ENCODE results near the gene ROM1. TPM values are rescaled to one million over a fixed set of nuclear protein-coding genes. Genes with fewer than 3 reads are reported as not detected.

Gene ROM1
- total RNA-seq, 1 experiment from 2014 or later = 0.94 TPM

DNA sequence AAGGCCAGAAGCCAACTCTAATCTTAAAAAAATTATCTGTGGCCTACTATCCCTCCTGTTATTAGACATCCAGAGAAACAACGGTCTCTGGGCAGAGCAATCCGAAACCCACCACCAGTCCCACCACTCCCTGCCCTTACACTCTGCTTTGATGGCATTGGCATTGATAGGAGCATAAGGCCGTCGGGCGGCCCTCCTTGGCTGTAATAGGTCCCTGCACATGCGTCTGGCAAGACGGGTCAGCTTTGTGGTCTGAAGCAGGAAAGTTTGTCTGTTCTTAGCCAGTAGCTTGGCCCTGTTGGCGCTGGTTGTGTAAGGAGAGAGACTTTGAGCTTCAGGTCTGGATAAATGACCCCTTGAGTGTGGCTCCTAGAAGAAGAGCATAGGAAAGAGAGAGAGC lies 17.9 kb upstream of the ROM1 start:
- Mint-ChIP-seq H3K9me3 (no peaks in the 10 kb centered on the region), H3K4me1 (peaks cover 32% of the 10 kb centered on the region), H3K27ac (no peak overlapping the region), H3K27me3 (ENCODE audit: low read depth) (no peaks in the 10 kb centered on the region; the same call in 1 of the 2 replicates), H3K36me3 (peaks cover 61% of the 10 kb centered on the region), H3K4me3 (no peak overlapping the region)
- TF ChIP-seq, protein P1, sequence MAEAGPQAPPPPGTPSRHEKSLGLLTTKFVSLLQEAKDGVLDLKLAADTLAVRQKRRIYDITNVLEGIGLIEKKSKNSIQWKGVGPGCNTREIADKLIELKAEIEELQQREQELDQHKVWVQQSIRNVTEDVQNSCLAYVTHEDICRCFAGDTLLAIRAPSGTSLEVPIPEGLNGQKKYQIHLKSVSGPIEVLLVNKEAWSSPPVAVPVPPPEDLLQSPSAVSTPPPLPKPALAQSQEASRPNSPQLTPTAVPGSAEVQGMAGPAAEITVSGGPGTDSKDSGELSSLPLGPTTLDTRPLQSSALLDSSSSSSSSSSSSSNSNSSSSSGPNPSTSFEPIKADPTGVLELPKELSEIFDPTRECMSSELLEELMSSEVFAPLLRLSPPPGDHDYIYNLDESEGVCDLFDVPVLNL (CRISPR knock-in tag; IDR thresholded peaks at IDR 0.05; ENCODE audit: borderline replicate concordance, low read depth) = no peak
- TF ChIP-seq ZBTB21 (CRISPR knock-in tag; IDR thresholded peaks at IDR 0.05; ENCODE audit: borderline replicate concordance) = no peak
- no peak for TF ChIP-seq CREM (CRISPR knock-in tag; IDR thresholded peaks at IDR 0.05)
- TF ChIP-seq, protein P2, sequence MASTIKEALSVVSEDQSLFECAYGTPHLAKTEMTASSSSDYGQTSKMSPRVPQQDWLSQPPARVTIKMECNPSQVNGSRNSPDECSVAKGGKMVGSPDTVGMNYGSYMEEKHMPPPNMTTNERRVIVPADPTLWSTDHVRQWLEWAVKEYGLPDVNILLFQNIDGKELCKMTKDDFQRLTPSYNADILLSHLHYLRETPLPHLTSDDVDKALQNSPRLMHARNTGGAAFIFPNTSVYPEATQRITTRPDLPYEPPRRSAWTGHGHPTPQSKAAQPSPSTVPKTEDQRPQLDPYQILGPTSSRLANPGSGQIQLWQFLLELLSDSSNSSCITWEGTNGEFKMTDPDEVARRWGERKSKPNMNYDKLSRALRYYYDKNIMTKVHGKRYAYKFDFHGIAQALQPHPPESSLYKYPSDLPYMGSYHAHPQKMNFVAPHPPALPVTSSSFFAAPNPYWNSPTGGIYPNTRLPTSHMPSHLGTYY (CRISPR knock-in tag; IDR thresholded peaks at IDR 0.05) = no peak
- no peak for TF ChIP-seq ZNF416 (CRISPR knock-in tag; IDR thresholded peaks at IDR 0.05)
- no peak for TF ChIP-seq ZNF671 (CRISPR knock-in tag; IDR thresholded peaks at IDR 0.05)
- no peak for TF ChIP-seq SP1 (CRISPR knock-in tag; conservative IDR thresholded peaks at IDR 0.05)
- no peak for TF ChIP-seq SMAD3 (CRISPR knock-in tag; IDR thresholded peaks at IDR 0.05; ENCODE audit: borderline replicate concordance)
- TF ChIP-seq ZNF396 (CRISPR knock-in tag; IDR thresholded peaks at IDR 0.05; ENCODE audit: borderline replicate concordance) = no peak
- TF ChIP-seq MXD4 (CRISPR knock-in tag; IDR thresholded peaks at IDR 0.05; ENCODE audit: borderline replicate concordance) = no peak
- no peak for TF ChIP-seq TEAD1 (CRISPR knock-in tag; IDR thresholded peaks at IDR 0.05)
- TF ChIP-seq, protein P3, sequence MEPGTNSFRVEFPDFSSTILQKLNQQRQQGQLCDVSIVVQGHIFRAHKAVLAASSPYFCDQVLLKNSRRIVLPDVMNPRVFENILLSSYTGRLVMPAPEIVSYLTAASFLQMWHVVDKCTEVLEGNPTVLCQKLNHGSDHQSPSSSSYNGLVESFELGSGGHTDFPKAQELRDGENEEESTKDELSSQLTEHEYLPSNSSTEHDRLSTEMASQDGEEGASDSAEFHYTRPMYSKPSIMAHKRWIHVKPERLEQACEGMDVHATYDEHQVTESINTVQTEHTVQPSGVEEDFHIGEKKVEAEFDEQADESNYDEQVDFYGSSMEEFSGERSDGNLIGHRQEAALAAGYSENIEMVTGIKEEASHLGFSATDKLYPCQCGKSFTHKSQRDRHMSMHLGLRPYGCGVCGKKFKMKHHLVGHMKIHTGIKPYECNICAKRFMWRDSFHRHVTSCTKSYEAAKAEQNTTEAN (CRISPR knock-in tag; IDR thresholded peaks at IDR 0.05) = no peak
- TF ChIP-seq, protein P4, sequence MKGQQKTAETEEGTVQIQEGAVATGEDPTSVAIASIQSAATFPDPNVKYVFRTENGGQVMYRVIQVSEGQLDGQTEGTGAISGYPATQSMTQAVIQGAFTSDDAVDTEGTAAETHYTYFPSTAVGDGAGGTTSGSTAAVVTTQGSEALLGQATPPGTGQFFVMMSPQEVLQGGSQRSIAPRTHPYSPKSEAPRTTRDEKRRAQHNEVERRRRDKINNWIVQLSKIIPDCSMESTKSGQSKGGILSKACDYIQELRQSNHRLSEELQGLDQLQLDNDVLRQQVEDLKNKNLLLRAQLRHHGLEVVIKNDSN (CRISPR knock-in tag; IDR thresholded peaks at IDR 0.05) = no peak
- TF ChIP-seq CBFB (CRISPR knock-in tag; IDR thresholded peaks at IDR 0.05; ENCODE audit: low read depth) = no peak
- TF ChIP-seq OVOL2 (CRISPR knock-in tag; IDR thresholded peaks at IDR 0.05; ENCODE audit: borderline replicate concordance) = no peak
- TF ChIP-seq MYBL2 (CRISPR knock-in tag; IDR thresholded peaks at IDR 0.05) = no peak
- TF ChIP-seq, protein P5, sequence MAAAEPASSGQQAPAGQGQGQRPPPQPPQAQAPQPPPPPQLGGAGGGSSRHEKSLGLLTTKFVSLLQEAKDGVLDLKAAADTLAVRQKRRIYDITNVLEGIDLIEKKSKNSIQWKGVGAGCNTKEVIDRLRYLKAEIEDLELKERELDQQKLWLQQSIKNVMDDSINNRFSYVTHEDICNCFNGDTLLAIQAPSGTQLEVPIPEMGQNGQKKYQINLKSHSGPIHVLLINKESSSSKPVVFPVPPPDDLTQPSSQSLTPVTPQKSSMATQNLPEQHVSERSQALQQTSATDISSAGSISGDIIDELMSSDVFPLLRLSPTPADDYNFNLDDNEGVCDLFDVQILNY (CRISPR knock-in tag; IDR thresholded peaks at IDR 0.05) = no peak
- POLR2A ChIA-PET = no interaction called here
- DNase-seq (ENCODE audit: low spot score) = no peak
- CTCF ChIA-PET = no interaction called here
- no peak for ATAC-seq

DNA sequence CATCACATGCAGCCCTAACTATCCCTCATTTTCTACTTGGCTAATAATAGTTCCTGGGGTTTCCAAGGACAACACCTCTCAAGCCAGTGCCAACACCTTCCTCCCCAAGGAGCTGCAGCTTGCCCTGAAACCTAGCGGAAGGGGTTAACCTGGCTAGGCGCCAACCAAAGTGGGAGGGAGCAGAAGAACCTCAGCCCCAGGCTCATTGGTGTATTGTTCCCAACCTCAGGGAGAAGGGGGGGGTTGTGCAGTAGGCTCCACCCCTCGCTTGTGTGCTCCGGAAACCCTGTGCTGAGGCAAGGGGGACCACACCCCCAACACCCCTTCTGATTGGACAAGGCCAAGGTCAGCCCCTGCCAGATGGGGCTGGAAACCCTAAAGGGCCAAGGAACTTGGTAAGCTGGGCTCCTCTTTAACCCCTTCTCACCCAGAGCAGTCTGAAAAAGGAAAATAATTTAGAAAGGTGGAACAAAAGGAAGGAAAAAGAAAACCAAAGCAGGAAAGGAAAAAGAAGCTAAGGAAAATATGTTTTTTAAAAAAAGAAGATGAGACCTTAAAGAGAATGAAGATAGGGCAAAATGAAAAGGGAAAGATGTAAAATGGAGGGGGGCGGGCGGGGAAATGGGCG lies 13.9 kb upstream of the ROM1 start:
- ChIA-PET CTCF (interaction anchor here (0.6 to 1.3 kb wide), 4 partner anchors 8 to 174 kb away, joined by 3 to 7 read pairs (median 4); partner anchors contain the start of gene EML3), POLR2A (interaction anchor here (0.6 to 3.1 kb wide), 4 partner anchors 7 to 108 kb away, joined by 3 to 53 read pairs (median 6); partner anchors contain the start of genes C11orf98, CSKMT, GNG3 and TUT1)
- Mint-ChIP-seq H3K36me3 (peaks cover 58% of the 10 kb centered on the region), H3K4me3 (peak overlapping the region; percentile 69), H3K9me3 (no peaks in the 10 kb centered on the region), H3K27me3 (ENCODE audit: low read depth) (peaks cover 19% of the 10 kb centered on the region), H3K4me1 (peaks cover 32% of the 10 kb centered on the region), H3K27ac (peak overlapping the region; percentile 34; the same call in 1 of the 2 replicates)
- TF ChIP-seq FOXK1 (CRISPR knock-in tag; IDR thresholded peaks at IDR 0.05) = peak; percentile 34; the same call in 1 of the 2 replicates
- no peak for TF ChIP-seq NR3C1 (CRISPR knock-in tag; conservative IDR thresholded peaks at IDR 0.05; ENCODE audit: low read depth)
- peak; percentile 72 for TF ChIP-seq SP1 (CRISPR knock-in tag; conservative IDR thresholded peaks at IDR 0.05)
- TF ChIP-seq ETV6 (CRISPR knock-in tag; IDR thresholded peaks at IDR 0.05) = 0 out of 2 replicates have a peak, but pooled peaks have one; percentile 13
- no peak for TF ChIP-seq MXD4 (CRISPR knock-in tag; IDR thresholded peaks at IDR 0.05; ENCODE audit: borderline replicate concordance)
- TF ChIP-seq NFYB (CRISPR knock-in tag; conservative IDR thresholded peaks at IDR 0.05; ENCODE audit: low read depth) = peak; percentile 44
- peak; percentile 60 for ATAC-seq
- DNase-seq (ENCODE audit: low spot score) = peak; percentile 94

All from WTC11 (cell line).